ENCODE measurements around the gene ADGRL3. TPM values are rescaled to one million over a fixed set of nuclear protein-coding genes. Genes with fewer than 3 reads are reported as not detected.

The ADGRL3 gene
- total RNA-seq, 3 donors from 2014 or later (not counting 1 experiment from before 2014, with no cell fraction given) = not detected

DNA sequence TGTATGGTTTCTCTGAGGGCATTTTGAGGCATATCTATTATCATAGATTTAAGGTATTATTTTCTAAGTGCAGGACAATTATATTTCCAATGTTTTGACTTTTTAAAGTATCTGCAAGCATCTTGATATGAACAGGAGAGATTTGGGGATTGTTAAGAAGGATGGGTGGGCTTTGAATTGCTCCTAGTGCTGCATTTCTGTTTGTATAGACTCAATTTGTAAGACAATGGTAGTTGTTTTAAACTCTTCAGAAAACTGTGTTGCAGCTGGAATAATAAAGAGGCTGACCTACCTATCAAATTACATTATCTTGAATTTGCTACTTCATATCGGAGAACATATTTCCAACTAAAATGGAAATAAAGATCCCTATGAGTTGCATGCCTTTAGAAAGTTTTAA lies 570.3 kb downstream of the ADGRL3 start:
- intact Hi-C loops (cut with micrococcal nuclease) = no loop called here
- H3K27me3 Mint-ChIP-seq (ENCODE audit: low read depth in 2 of 2) = no peaks in the 10 kb centered on the region
- H3K4me3 Mint-ChIP-seq = no peak overlapping the region
- H3K27ac ChIP-seq (ENCODE audit: low read length) = no peak overlapping the region
- TF ChIP-seq, protein P1, sequence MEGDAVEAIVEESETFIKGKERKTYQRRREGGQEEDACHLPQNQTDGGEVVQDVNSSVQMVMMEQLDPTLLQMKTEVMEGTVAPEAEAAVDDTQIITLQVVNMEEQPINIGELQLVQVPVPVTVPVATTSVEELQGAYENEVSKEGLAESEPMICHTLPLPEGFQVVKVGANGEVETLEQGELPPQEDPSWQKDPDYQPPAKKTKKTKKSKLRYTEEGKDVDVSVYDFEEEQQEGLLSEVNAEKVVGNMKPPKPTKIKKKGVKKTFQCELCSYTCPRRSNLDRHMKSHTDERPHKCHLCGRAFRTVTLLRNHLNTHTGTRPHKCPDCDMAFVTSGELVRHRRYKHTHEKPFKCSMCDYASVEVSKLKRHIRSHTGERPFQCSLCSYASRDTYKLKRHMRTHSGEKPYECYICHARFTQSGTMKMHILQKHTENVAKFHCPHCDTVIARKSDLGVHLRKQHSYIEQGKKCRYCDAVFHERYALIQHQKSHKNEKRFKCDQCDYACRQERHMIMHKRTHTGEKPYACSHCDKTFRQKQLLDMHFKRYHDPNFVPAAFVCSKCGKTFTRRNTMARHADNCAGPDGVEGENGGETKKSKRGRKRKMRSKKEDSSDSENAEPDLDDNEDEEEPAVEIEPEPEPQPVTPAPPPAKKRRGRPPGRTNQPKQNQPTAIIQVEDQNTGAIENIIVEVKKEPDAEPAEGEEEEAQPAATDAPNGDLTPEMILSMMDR (IDR thresholded peaks at IDR 0.05) = no peak
- peaks cover 7% of the 10 kb centered on the region for H3K36me3 Mint-ChIP-seq
- no peaks in the 10 kb centered on the region for H3K36me3 ChIP-seq (ENCODE audit: control insufficient read depth, insufficient read depth, low read length)
- H3K9me3 ChIP-seq (ENCODE audit: control insufficient read depth, insufficient read depth, low read length) = no peaks in the 10 kb centered on the region
- DNase-seq (no peak), ATAC-seq (no peak)
- H3K27ac Mint-ChIP-seq = no peak overlapping the region
- H3K4me1 ChIP-seq (ENCODE audit: control insufficient read depth, insufficient read depth, low read length) = no peaks in the 10 kb centered on the region
- WGBS (ENCODE audit: insufficient coverage) = 100% methylated on average over 1 of the region's 1 CpG
- no peaks in the 10 kb centered on the region for H3K4me1 Mint-ChIP-seq
- H3K9me3 Mint-ChIP-seq = peaks cover 18 to 29% of the 10 kb centered on the region in 2 donors
- no peak overlapping the region for H3K4me3 ChIP-seq (ENCODE audit: low read length)
- H3K27me3 ChIP-seq (ENCODE audit: control insufficient read depth, insufficient read depth, low read length) = no peaks in the 10 kb centered on the region

DNA sequence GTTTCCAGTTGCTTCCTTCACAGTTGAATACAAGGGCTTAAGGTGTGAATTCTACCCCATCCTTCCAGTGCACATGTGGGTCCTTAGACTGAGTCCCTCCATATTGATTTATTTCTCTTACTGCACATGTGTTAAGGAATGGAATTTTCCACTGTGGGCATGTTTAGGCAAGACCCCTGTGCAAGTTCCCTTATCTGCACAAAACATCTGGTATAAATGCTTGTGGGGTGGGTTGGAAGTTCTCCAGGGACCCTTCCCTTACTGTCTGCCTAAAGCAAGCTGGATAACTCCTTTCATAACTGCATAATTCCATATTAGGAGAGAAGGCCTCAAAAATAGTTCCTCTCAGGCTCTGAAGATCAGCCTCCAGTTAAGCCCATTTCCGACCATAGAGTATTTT lies 570.9 kb downstream of the ADGRL3 start:
- H3K9me3 ChIP-seq (ENCODE audit: control insufficient read depth, insufficient read depth, low read length) = no peaks in the 10 kb centered on the region
- peaks cover 13 to 23% of the 10 kb centered on the region in 2 donors for H3K9me3 Mint-ChIP-seq
- no peak overlapping the region for H3K4me3 ChIP-seq (ENCODE audit: low read length)
- no peaks in the 10 kb centered on the region for H3K36me3 ChIP-seq (ENCODE audit: control insufficient read depth, insufficient read depth, low read length)
- H3K4me3 Mint-ChIP-seq = no peak overlapping the region
- no peaks in the 10 kb centered on the region for H3K27me3 ChIP-seq (ENCODE audit: control insufficient read depth, insufficient read depth, low read length)
- TF ChIP-seq, protein P1 (IDR thresholded peaks at IDR 0.05) = no peak
- H3K36me3 Mint-ChIP-seq = peaks cover 7% of the 10 kb centered on the region
- H3K27ac ChIP-seq (ENCODE audit: low read length) = no peak overlapping the region
- no peaks in the 10 kb centered on the region for H3K27me3 Mint-ChIP-seq (ENCODE audit: low read depth in 2 of 2)
- intact Hi-C loops (cut with micrococcal nuclease) = no loop called here
- H3K4me1 Mint-ChIP-seq = no peaks in the 10 kb centered on the region
- ATAC-seq = no peak
- no CpG with 5 or more reads among the region's 1 CpG for WGBS (ENCODE audit: insufficient coverage)
- DNase-seq = no peak
- H3K27ac Mint-ChIP-seq = no peak overlapping the region
- no peaks in the 10 kb centered on the region for H3K4me1 ChIP-seq (ENCODE audit: control insufficient read depth, insufficient read depth, low read length)

DNA sequence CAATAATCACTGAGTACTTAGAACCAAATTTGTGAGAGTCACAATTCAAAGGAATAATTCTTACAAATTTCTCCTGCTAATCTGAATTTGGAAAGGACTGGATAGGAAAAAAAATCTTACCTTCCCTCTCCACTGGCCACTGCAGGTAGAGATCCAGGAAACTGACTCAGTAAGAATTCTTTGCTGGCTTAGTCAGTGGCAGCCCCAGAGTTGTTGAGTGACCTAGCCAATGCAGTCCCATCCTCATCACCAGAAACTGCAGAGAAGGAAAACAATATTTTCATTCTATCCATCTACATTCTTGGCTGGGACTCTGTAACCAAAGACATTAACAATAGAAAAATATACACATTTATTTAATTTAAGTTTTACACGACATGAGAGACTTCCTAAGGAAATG lies 572.0 kb downstream of the ADGRL3 start:
- Mint-ChIP-seq H3K4me3 (no peak overlapping the region), H3K27me3 (ENCODE audit: low read depth in 2 of 2) (no peaks in the 10 kb centered on the region), H3K4me1 (no peaks in the 10 kb centered on the region), H3K27ac (no peak overlapping the region), H3K9me3 (peaks cover 8 to 16% of the 10 kb centered on the region in 2 donors), H3K36me3 (peaks cover 7% of the 10 kb centered on the region)
- no peaks in the 10 kb centered on the region for H3K27me3 ChIP-seq (ENCODE audit: control insufficient read depth, insufficient read depth, low read length)
- DNase-seq (no peak), ATAC-seq (no peak)
- TF ChIP-seq, protein P1 (IDR thresholded peaks at IDR 0.05) = no peak
- intact Hi-C loops (cut with micrococcal nuclease) = no loop called here
- H3K36me3 ChIP-seq (ENCODE audit: control insufficient read depth, insufficient read depth, low read length) = no peaks in the 10 kb centered on the region
- no peaks in the 10 kb centered on the region for H3K4me1 ChIP-seq (ENCODE audit: control insufficient read depth, insufficient read depth, low read length)
- no peaks in the 10 kb centered on the region for H3K9me3 ChIP-seq (ENCODE audit: control insufficient read depth, insufficient read depth, low read length)
- WGBS (ENCODE audit: insufficient coverage) = 100% methylated on average over 1 of the region's 1 CpG
- no peak overlapping the region for H3K4me3 ChIP-seq (ENCODE audit: low read length)
- no peak overlapping the region for H3K27ac ChIP-seq (ENCODE audit: low read length)

DNA sequence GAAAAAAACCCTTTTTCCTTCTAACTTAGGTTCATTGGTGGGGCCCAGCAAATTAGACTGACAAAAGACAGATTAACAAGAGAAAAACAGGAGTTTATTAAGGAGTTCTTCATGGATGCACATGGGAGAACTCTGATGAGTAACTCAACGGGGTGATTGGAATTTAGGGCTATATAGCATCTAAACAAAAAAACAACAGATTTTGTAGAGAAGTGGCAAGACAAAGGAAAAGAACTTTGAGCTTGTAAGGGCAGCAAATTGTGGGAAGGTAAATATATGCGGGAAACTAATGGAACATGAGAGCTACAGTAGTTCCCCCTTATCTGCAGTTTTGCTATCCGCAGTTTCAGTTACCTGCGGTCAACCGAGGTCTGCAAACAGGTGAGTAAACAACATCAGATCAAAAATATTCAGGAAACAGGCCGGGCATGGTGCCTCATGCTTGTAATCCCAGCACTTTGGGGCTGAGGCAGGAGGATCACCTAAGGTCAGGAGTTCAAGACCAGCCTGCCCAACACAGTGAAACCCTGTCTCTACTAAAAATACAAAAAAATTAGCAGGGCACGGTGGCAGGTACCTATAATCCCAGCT lies 573.6 kb downstream of the ADGRL3 start:
- Mint-ChIP-seq H3K4me3 (no peak overlapping the region), H3K27me3 (ENCODE audit: low read depth in 2 of 2) (no peaks in the 10 kb centered on the region), H3K4me1 (no peaks in the 10 kb centered on the region), H3K27ac (no peak overlapping the region), H3K36me3 (peaks cover under 1% of the 10 kb centered on the region), H3K9me3 (peaks cover 4 to 6% of the 10 kb centered on the region in 2 donors)
- Histone ChIP-seq H3K36me3 (ENCODE audit: control insufficient read depth, insufficient read depth, low read length) (no peaks in the 10 kb centered on the region), H3K27ac (ENCODE audit: low read length) (no peak overlapping the region), H3K27me3 (ENCODE audit: control insufficient read depth, insufficient read depth, low read length) (no peaks in the 10 kb centered on the region), H3K9me3 (ENCODE audit: control insufficient read depth, insufficient read depth, low read length) (no peaks in the 10 kb centered on the region), H3K4me3 (ENCODE audit: low read length) (no peak overlapping the region), H3K4me1 (ENCODE audit: control insufficient read depth, insufficient read depth, low read length) (no peaks in the 10 kb centered on the region)
- 91% methylated on average over 7 of the region's 7 CpGs for WGBS (ENCODE audit: insufficient coverage)
- intact Hi-C loops (cut with micrococcal nuclease) = no loop called here
- TF ChIP-seq, protein P1 (IDR thresholded peaks at IDR 0.05) = no peak
- no peak for DNase-seq
- ATAC-seq = no peak
